ENCODE results near the gene EVA1C. TPM values are rescaled to one million over a fixed set of nuclear protein-coding genes. Genes with fewer than 3 reads are reported as not detected.

The EVA1C gene
- total RNA-seq, 1 donor from 2014 or later = 147 TPM

- peaks cover 0 to 7% of the 10 kb centered on the region in 2 donors for H3K4me1 ChIP-seq
- intact Hi-C loops (cut with DNase I) = no loop called here
- no peaks in the 10 kb centered on the region for H3K27me3 ChIP-seq
- H3K36me3 ChIP-seq = peaks cover 11 to 45% of the 10 kb centered on the region in 2 donors
- DNase-seq (ENCODE audit: low spot score in 2 of 2) = peak in 1 of 2 donors; percentile 61
- H3K4me3 ChIP-seq = no peak overlapping the region
- H3K9me3 ChIP-seq = no peaks in the 10 kb centered on the region
- TF ChIP-seq CTCF (IDR thresholded peaks at IDR 0.05) = no peak
- no peak overlapping the region for H3K27ac ChIP-seq
Observed at GRCh38 chr21:32481875-32482408, 69.4 kb downstream of the EVA1C start.

- DNase-seq (ENCODE audit: low spot score in 2 of 2) = peak in 1 of 2 donors; percentile 50
- intact Hi-C loops (cut with DNase I) = no loop called here
- no peak for TF ChIP-seq CTCF (IDR thresholded peaks at IDR 0.05)
- peaks cover 11 to 49% of the 10 kb centered on the region in 2 donors for H3K36me3 ChIP-seq
- no peak overlapping the region for H3K27ac ChIP-seq
- no peaks in the 10 kb centered on the region for H3K27me3 ChIP-seq
- H3K4me1 ChIP-seq = peaks cover 0 to 7% of the 10 kb centered on the region in 2 donors
- no peak overlapping the region for H3K4me3 ChIP-seq
- no peaks in the 10 kb centered on the region for H3K9me3 ChIP-seq
Observed at GRCh38 chr21:32482565-32483292, 70.2 kb downstream of the EVA1C start.

- Histone ChIP-seq H3K27me3 (no peaks in the 10 kb centered on the region), H3K27ac (no peak overlapping the region), H3K4me3 (no peak overlapping the region), H3K36me3 (peaks cover 11 to 45% of the 10 kb centered on the region in 2 donors), H3K9me3 (no peaks in the 10 kb centered on the region), H3K4me1 (peaks cover 0 to 7% of the 10 kb centered on the region in 2 donors)
- intact Hi-C loops (cut with DNase I) = no loop called here
- no peak for TF ChIP-seq CTCF (IDR thresholded peaks at IDR 0.05)
- DNase-seq (ENCODE audit: low spot score in 2 of 2) = no peak
Observed at GRCh38 chr21:32483293-32483595, 70.7 kb downstream of the EVA1C start.

GRCh38 chr21:32484706-32485380 is 72.3 kb downstream of the EVA1C start:
- H3K27ac ChIP-seq = no peak overlapping the region
- H3K4me3 ChIP-seq = no peak overlapping the region
- TF ChIP-seq CTCF (IDR thresholded peaks at IDR 0.05) = no peak
- H3K36me3 ChIP-seq = peaks cover 11 to 46% of the 10 kb centered on the region in 2 donors
- no peaks in the 10 kb centered on the region for H3K27me3 ChIP-seq
- H3K4me1 ChIP-seq = peaks cover 0 to 7% of the 10 kb centered on the region in 2 donors
- no peaks in the 10 kb centered on the region for H3K9me3 ChIP-seq
- intact Hi-C loops (cut with DNase I) = no loop called here
- peak in 1 of 2 donors; percentile 61 for DNase-seq (ENCODE audit: low spot score in 2 of 2)

- DNase-seq (ENCODE audit: low spot score in 2 of 2) = peak in 1 of 2 donors; percentile 58
- intact Hi-C loops (cut with DNase I) = no loop called here
- H3K4me1 ChIP-seq = peaks cover 15 to 25% of the 10 kb centered on the region in 2 donors
- H3K9me3 ChIP-seq = no peaks in the 10 kb centered on the region
- TF ChIP-seq CTCF (IDR thresholded peaks at IDR 0.05) = no peak
- H3K27me3 ChIP-seq = no peaks in the 10 kb centered on the region
- peak overlapping the region in 1 of 2 donors; percentile 83 for H3K27ac ChIP-seq
- H3K36me3 ChIP-seq = peaks cover 0 to 28% of the 10 kb centered on the region in 2 donors
- H3K4me3 ChIP-seq = no peak overlapping the region
Observed at GRCh38 chr21:32492376-32492775, 79.9 kb downstream of the EVA1C start.
